ENCODE measurements around the gene WDSUB1. TPM values are rescaled to one million over a fixed set of nuclear protein-coding genes. Genes with fewer than 3 reads are reported as not detected.

WDSUB1 gene
- total RNA-seq, 2 experiments from 2014 or later = 3.7 to 5.3 TPM

DNA sequence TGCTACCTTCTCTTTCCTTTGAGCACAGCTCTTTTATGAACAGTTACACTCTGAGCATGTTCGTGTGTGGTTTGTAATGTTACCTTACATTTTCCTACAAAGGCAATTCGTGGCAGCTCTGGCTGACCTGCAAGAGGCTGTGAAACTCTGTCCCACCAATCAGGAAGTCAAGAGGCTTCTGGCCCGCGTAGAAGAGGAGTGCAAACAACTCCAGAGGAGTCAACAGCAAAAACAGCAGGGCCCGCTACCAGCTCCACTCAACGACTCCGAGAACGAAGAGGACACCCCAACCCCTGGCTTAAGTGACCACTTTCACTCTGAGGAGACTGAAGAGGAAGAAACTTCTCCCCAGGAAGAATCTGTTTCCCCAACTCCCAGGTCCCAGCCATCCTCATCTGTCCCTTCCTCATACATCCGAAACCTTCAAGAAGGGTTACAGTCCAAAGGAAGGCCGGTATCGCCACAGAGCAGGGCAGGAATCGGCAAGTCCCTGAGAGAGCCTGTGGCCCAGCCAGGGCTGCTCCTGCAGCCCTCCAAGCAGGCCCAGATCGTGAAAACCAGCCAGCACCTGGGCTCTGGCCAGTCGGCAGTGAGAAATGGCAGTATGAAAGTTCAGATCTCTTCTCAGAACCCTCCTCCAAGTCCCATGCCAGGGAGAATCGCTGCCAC is 56.9 kb downstream of the WDSUB1 start:
- CTCF ChIA-PET (ENCODE audit: unreplicated experiment) = no interaction called here
- Histone ChIP-seq H3K27ac (ENCODE audit: low read depth, low read length, poor library complexity, severe bottlenecking) (no peak overlapping the region), H4K20me1 (ENCODE audit: insufficient read depth, low read length) (no peaks in the 10 kb centered on the region), H2AFZ (ENCODE audit: low read length) (no peak overlapping the region), H3K36me3 (ENCODE audit: insufficient read depth, low read length) (no peaks in the 10 kb centered on the region), H3K9me3 (ENCODE audit: low read length) (no peaks in the 10 kb centered on the region), H3K9me2 (ENCODE audit: insufficient read depth, low read length) (no peaks in the 10 kb centered on the region), H3K4me3 (ENCODE audit: low read depth, low read length, poor library complexity, severe bottlenecking) (no peak overlapping the region), H3K4me1 (ENCODE audit: insufficient read depth, low read length, poor library complexity, severe bottlenecking) (no peaks in the 10 kb centered on the region), H3K4me2 (ENCODE audit: low read length) (no peak overlapping the region), H3K79me2 (ENCODE audit: insufficient read depth, low read depth, low read length) (no peaks in the 10 kb centered on the region)
- no peak for DNase-seq (ENCODE audit: low spot score)
- intact Hi-C loops (cut with micrococcal nuclease; ENCODE audit: unreplicated experiment) = no loop called here
- POLR2A ChIA-PET = no interaction called here
- no peak for TF ChIP-seq EZH2phosphoT487 (IDR thresholded peaks at IDR 0.05; ENCODE audit: borderline replicate concordance, low read depth, low read length)
- TF ChIP-seq, protein P1, sequence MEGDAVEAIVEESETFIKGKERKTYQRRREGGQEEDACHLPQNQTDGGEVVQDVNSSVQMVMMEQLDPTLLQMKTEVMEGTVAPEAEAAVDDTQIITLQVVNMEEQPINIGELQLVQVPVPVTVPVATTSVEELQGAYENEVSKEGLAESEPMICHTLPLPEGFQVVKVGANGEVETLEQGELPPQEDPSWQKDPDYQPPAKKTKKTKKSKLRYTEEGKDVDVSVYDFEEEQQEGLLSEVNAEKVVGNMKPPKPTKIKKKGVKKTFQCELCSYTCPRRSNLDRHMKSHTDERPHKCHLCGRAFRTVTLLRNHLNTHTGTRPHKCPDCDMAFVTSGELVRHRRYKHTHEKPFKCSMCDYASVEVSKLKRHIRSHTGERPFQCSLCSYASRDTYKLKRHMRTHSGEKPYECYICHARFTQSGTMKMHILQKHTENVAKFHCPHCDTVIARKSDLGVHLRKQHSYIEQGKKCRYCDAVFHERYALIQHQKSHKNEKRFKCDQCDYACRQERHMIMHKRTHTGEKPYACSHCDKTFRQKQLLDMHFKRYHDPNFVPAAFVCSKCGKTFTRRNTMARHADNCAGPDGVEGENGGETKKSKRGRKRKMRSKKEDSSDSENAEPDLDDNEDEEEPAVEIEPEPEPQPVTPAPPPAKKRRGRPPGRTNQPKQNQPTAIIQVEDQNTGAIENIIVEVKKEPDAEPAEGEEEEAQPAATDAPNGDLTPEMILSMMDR (conservative IDR thresholded peaks at IDR 0.05; ENCODE audit: low read length) = no peak
- no TSS peak for BruUV-seq (replicated peaks)

GRCh38 chr2:159228081-159228581 is 58.4 kb downstream of the WDSUB1 start:
- BruUV-seq (replicated peaks) = no TSS peak
- ChIA-PET POLR2A (no interaction called here), CTCF (ENCODE audit: unreplicated experiment) (no interaction called here)

DNA sequence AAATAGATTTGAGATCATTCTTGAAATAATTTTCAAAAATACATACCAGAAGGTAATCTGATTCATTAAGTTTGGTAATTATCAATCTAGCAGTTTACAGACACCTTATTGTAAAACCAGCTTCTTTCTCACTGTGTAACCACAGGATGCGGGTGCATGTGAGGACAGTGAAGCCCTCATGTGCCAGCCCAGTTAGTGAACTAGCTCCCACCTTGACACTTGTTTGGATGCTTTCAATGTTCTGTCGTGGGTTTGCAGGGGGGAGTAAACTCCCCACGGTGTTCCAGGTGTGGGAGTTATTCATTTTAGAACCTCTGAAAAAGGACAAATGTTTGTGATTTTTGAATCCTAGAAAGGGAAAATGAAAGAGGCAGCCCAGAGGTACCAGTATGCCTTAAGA is 59.0 kb downstream of the WDSUB1 start:
- no peak overlapping the region for H3K4me3 ChIP-seq (ENCODE audit: low read depth, low read length, poor library complexity, severe bottlenecking)
- no peaks in the 10 kb centered on the region for H4K20me1 ChIP-seq (ENCODE audit: insufficient read depth, low read length)
- no peaks in the 10 kb centered on the region for H3K9me2 ChIP-seq (ENCODE audit: insufficient read depth, low read length)
- CTCF ChIA-PET (ENCODE audit: unreplicated experiment) = no interaction called here
- H3K4me1 ChIP-seq (ENCODE audit: insufficient read depth, low read length, poor library complexity, severe bottlenecking) = no peaks in the 10 kb centered on the region
- no TSS peak for BruUV-seq (replicated peaks)
- no peaks in the 10 kb centered on the region for H3K79me2 ChIP-seq (ENCODE audit: insufficient read depth, low read depth, low read length)
- intact Hi-C loops (cut with micrococcal nuclease; ENCODE audit: unreplicated experiment) = no loop called here
- no peak for DNase-seq (ENCODE audit: low spot score)
- H2AFZ ChIP-seq (ENCODE audit: low read length) = no peak overlapping the region
- H3K4me2 ChIP-seq (ENCODE audit: low read length) = no peak overlapping the region
- no peak for TF ChIP-seq EZH2phosphoT487 (IDR thresholded peaks at IDR 0.05; ENCODE audit: borderline replicate concordance, low read depth, low read length)
- TF ChIP-seq, protein P1 (conservative IDR thresholded peaks at IDR 0.05; ENCODE audit: low read length) = no peak
- H3K9me3 ChIP-seq (ENCODE audit: low read length) = no peaks in the 10 kb centered on the region
- POLR2A ChIA-PET = interaction anchor here (0.7 to 0.9 kb wide), 2 partner anchors 14 to 16 kb away, joined by 3 read pairs; no protein-coding TSS in a partner anchor
- H3K36me3 ChIP-seq (ENCODE audit: insufficient read depth, low read length) = no peaks in the 10 kb centered on the region
- H3K27ac ChIP-seq (ENCODE audit: low read depth, low read length, poor library complexity, severe bottlenecking) = no peak overlapping the region

More at GRCh38 chr2:159228081-159228581, 58.4 kb downstream of the WDSUB1 start:
- H4K20me1 ChIP-seq (ENCODE audit: insufficient read depth, low read length) = no peaks in the 10 kb centered on the region
- no peak overlapping the region for H3K27ac ChIP-seq (ENCODE audit: low read depth, low read length, poor library complexity, severe bottlenecking)
- H3K4me3 ChIP-seq (ENCODE audit: low read depth, low read length, poor library complexity, severe bottlenecking) = no peak overlapping the region
- TF ChIP-seq, protein P1 (conservative IDR thresholded peaks at IDR 0.05; ENCODE audit: low read length) = no peak
- no peak for TF ChIP-seq EZH2phosphoT487 (IDR thresholded peaks at IDR 0.05; ENCODE audit: borderline replicate concordance, low read depth, low read length)
- DNase-seq (ENCODE audit: low spot score) = no peak
- H3K36me3 ChIP-seq (ENCODE audit: insufficient read depth, low read length) = no peaks in the 10 kb centered on the region
- intact Hi-C loops (cut with micrococcal nuclease; ENCODE audit: unreplicated experiment) = no loop called here
- no peak overlapping the region for H3K4me2 ChIP-seq (ENCODE audit: low read length)
- H3K9me3 ChIP-seq (ENCODE audit: low read length) = no peaks in the 10 kb centered on the region
- H3K9me2 ChIP-seq (ENCODE audit: insufficient read depth, low read length) = no peaks in the 10 kb centered on the region
- H3K4me1 ChIP-seq (ENCODE audit: insufficient read depth, low read length, poor library complexity, severe bottlenecking) = no peaks in the 10 kb centered on the region
- no peaks in the 10 kb centered on the region for H3K79me2 ChIP-seq (ENCODE audit: insufficient read depth, low read depth, low read length)
- H2AFZ ChIP-seq (ENCODE audit: low read length) = no peak overlapping the region
